Measurements from ENCODE around the gene CCDC50.

DNA sequence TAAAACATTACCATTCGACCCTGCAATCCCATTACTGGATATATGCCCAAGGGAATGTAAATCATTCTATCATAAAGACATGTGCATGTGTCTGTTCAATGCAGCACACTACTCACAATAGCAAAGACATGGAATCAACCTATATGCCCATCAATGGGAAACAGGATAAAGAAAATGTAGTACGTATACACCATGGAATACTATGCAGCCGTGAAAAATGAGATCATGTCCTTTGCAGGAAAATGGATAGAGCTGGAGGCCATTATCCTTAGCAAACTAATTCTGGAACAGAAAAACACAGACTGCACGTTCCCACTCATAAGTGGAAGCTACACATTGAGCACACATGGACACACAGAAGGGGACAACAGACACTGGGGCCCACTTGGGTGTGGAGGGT, 111.3 kb downstream of the CCDC50 start:
- TF ChIP-seq EZH2phosphoT487 (IDR thresholded peaks at IDR 0.05; ENCODE audit: borderline replicate concordance), result no peak
- no peak for TF ChIP-seq SP1 (IDR thresholded peaks at IDR 0.05; ENCODE audit: low read depth)
- TF ChIP-seq, protein P1, sequence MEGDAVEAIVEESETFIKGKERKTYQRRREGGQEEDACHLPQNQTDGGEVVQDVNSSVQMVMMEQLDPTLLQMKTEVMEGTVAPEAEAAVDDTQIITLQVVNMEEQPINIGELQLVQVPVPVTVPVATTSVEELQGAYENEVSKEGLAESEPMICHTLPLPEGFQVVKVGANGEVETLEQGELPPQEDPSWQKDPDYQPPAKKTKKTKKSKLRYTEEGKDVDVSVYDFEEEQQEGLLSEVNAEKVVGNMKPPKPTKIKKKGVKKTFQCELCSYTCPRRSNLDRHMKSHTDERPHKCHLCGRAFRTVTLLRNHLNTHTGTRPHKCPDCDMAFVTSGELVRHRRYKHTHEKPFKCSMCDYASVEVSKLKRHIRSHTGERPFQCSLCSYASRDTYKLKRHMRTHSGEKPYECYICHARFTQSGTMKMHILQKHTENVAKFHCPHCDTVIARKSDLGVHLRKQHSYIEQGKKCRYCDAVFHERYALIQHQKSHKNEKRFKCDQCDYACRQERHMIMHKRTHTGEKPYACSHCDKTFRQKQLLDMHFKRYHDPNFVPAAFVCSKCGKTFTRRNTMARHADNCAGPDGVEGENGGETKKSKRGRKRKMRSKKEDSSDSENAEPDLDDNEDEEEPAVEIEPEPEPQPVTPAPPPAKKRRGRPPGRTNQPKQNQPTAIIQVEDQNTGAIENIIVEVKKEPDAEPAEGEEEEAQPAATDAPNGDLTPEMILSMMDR (IDR thresholded peaks at IDR 0.05 in 2 of 3, conservative IDR thresholded peaks at IDR 0.05 in 1 of 3; ENCODE audit: borderline replicate concordance in 1 of 3, insufficient read depth in 1 of 3, low read depth in 2 of 3, low read length in 2 of 3), result no peak
- TF ChIP-seq RAD21 (IDR thresholded peaks at IDR 0.05; ENCODE audit: low read depth), result no peak
- TF ChIP-seq CEBPB (IDR thresholded peaks at IDR 0.05; ENCODE audit: low read depth), result no peak
- TF ChIP-seq JUND (IDR thresholded peaks at IDR 0.05), result no peak
- TF ChIP-seq, protein P2, sequence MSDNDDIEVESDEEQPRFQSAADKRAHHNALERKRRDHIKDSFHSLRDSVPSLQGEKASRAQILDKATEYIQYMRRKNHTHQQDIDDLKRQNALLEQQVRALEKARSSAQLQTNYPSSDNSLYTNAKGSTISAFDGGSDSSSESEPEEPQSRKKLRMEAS (IDR thresholded peaks at IDR 0.05), result no peak

Measured in HCT116 (cell line).